Heart right ventricle (tissue), 16 donors: ENCODE measurements around the gene STC2. TPM values are rescaled to one million over a fixed set of nuclear protein-coding genes. Genes with fewer than 3 reads are reported as not detected.

ENCODE experiments used
- ATAC-seq, 8 donors: fragments of 200-7000 bp; cut with Tn5 transposase; one replicate each; pipeline ENCODE4 v1.9.1; 2020; ENCODE audit warnings: mild to moderate bottlenecking in 8 of 8, moderate library complexity in 8 of 8, moderate number of reproducible peaks in 1 of 8
- DNase-seq, 2 donors: peaks; one replicate each; pipeline ENCODE4 v3.0.0-alpha.2; 2020
- H3K27ac ChIP-seq, 10 donors: fragments of 200-600 bp; sonication (generic) in 2 of 10; one replicate each; pipeline versions ENCODE4 v1.5.0 to v1.8.0; 2020 to 2022; ENCODE audit warnings: mild to moderate bottlenecking in 3 of 10
- H3K27me3 ChIP-seq, 7 donors: fragments of 200-600 bp; one replicate each; pipeline ENCODE4 v1.8.0; 2021 to 2022; ENCODE audit warnings: mild to moderate bottlenecking in 2 of 7
- H3K36me3 ChIP-seq, 9 donors: fragments of 200-600 bp; sonication (generic) in 1 of 9; one replicate each; pipeline versions ENCODE4 v1.5.0 to v1.8.0; 2020 to 2022; ENCODE audit warnings: mild to moderate bottlenecking in 2 of 9
- H3K4me1 ChIP-seq, 9 donors: fragments of 200-600 bp; sonication (generic) in 1 of 9; one replicate each; pipeline versions ENCODE4 v1.5.0 to v1.8.0; 2020 to 2022; ENCODE audit warnings: mild to moderate bottlenecking in 4 of 9
- H3K4me3 ChIP-seq, 10 donors: fragments of 200-600 bp; sonication (generic) in 2 of 10; one replicate each; pipeline versions ENCODE4 v1.5.0 to v1.8.0; 2020 to 2022; ENCODE audit warnings: mild to moderate bottlenecking in 7 of 10, moderate library complexity in 2 of 10
- H3K9me3 ChIP-seq, 11 donors: fragments of 200-600 bp in 10 of 11; sonication (generic) in 2 of 11; one replicate each; pipeline versions ENCODE4 v1.5.0 to v1.8.0; 2013 to 2022; ENCODE audit warnings: mild to moderate bottlenecking in 2 of 11, control low read depth in 1 of 11, moderate library complexity in 1 of 11
- WGBS, 2 donors: extraction: QIAGEN DNeasy Blood & Tissue Kit; methylation state at CpG; one replicate each; pipeline ENCODE4 v1.1.7; 2013; ENCODE audit warnings: inconsistent platforms in 1 of 2; 5-methylcytosine and 5-hydroxymethylcytosine counted together
- intact Hi-C, 10 donors: fragments of 100-400 bp; cut with DNase I; formaldehyde crosslinking; loops; one replicate each; pipeline versions ENCODE4 v1.11.1 to v1.14.2; 2022
- polyA plus RNA-seq, 2 donors: library from polyadenylated mRNA; stranded (reverse); fragments of 200-250 nt; gene quantifications; one replicate each; pipeline ENCODE4 v1.2.3, GENCODE V29; 2013
- total RNA-seq, 10 donors: library from RNA; stranded (reverse); fragmentation: NEBNext Ultra II Directional in 3 of 10; extraction: Animal tissue kit (Norgen Biotek cat#: 25700) in 3 of 10; gene quantifications; one replicate each; pipeline versions ENCODE4 v1.2.1 to v1.2.4, GENCODE V29; 2021 to 2023
- TF ChIP-seq, protein P1 (sequence below), 9 donors: fragments of 200-600 bp; sonication (generic) in 2 of 9; IDR thresholded peaks; one replicate each; pipeline versions ENCODE4 v1.5.0 to v1.8.0; 2021 to 2022; ENCODE audit warnings: antibody characterized with exemption in 9 of 9, mild to moderate bottlenecking in 5 of 9, moderate library complexity in 1 of 9
- donor health status: Arrhythmogenic right ventricular cardiomyopathy.
- donor health status: ischemic (EF 13 %, LVEDD 7.1; RV severe dilation, severe dysfunction).
- donor health status: healthy with polysubstance abuse.
- donor health status: DM: no; HTN: yes; CAD: no.
- donor health status: DM: no; HTN: no; CAD: no.
- donor health status: ischemic (EF 25% LVEDD 6.9; RV normal size, moderate dysfunction).
- donor health status: ischemic (EF 25% LVEDD 5.7; RV mildly dilated, moderate dysfunction).
- donor health status: healthy.
- donor health status: DM: yes; HTN: yes; CAD: no.
- donor health status: Ischemic cardiomyopathy.
- donor health status: ischemic (EF 35%, LVEDD 5.7; RV mildly dilated, moderate dysfunction).
- donor health status: nonischemic (EF 11% LVEDD 7.7; RV severe dilation, severe dysfunction).
- donor health status: DM: yes; HTN: yes; CAD: no.
- donor health status: PGD.
- donor health status: ischemic (EF 29% LVEDD 5.4; RV normal size, mild dysfunction).
- donor health status: nonischemic (EF 23%, LVEDD 6.1; RV moderate dilation, normal function).

The STC2 gene
- total and polyA plus RNA-seq, 12 donors, result 3.7 to 26.9 (median 6.2) TPM

DNA sequence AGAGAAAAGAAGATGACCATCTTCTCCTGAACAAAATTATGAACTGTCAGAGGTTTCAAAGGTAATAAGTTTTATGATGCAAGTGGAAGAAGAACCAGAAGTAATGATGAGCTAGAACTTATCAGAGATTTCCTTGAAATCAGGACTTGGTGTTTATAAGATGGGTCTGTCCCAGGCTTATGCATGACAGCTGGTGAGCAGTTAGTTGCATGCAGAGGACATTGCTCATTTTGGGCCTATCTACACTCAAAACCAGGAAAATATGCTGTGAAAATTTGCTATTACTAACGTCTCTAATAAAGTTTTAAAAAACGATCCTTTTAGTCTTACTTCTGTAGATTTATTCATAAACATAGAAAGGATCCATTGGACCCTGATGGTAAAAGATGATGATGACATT, 6.6 kb upstream of the STC2 start:
- Histone ChIP-seq H3K4me3 (no peak overlapping the region), H3K9me3 (no peaks in the 10 kb centered on the region), H3K36me3 (no peaks in the 10 kb centered on the region), H3K27me3 (peaks cover 0 to 33% (median 0%) of the 10 kb centered on the region in 7 donors), H3K4me1 (peaks cover 0 to 9% (median 3%) of the 10 kb centered on the region in 9 donors), H3K27ac (no peak overlapping the region)
- ATAC-seq (no peak), DNase-seq (no peak)
- TF ChIP-seq, protein P1, sequence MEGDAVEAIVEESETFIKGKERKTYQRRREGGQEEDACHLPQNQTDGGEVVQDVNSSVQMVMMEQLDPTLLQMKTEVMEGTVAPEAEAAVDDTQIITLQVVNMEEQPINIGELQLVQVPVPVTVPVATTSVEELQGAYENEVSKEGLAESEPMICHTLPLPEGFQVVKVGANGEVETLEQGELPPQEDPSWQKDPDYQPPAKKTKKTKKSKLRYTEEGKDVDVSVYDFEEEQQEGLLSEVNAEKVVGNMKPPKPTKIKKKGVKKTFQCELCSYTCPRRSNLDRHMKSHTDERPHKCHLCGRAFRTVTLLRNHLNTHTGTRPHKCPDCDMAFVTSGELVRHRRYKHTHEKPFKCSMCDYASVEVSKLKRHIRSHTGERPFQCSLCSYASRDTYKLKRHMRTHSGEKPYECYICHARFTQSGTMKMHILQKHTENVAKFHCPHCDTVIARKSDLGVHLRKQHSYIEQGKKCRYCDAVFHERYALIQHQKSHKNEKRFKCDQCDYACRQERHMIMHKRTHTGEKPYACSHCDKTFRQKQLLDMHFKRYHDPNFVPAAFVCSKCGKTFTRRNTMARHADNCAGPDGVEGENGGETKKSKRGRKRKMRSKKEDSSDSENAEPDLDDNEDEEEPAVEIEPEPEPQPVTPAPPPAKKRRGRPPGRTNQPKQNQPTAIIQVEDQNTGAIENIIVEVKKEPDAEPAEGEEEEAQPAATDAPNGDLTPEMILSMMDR (IDR thresholded peaks at IDR 0.05), result no peak
- intact Hi-C loops, result loop anchor here in 4 of 10 donors (5.0 to 10.0 kb wide), 3 partner anchors 43 to 240 kb away; no protein-coding TSS in a partner anchor
- WGBS, 2 donors, result 78 to 87% methylated on average over 2 of the region's 2 CpGs

- H3K36me3 ChIP-seq, result no peaks in the 10 kb centered on the region
- H3K4me1 ChIP-seq, result peaks cover 0 to 16% (median 10%) of the 10 kb centered on the region in 9 donors
- H3K27ac ChIP-seq, result no peak overlapping the region
- intact Hi-C loops, result loop anchor here in 6 of 10 donors (2.0 to 10.0 kb wide), 4 partner anchors 39 to 241 kb away; no protein-coding TSS in a partner anchor
- DNase-seq, result no peak
- no peak for ATAC-seq
- TF ChIP-seq, protein P1 (IDR thresholded peaks at IDR 0.05), result no peak
- 80 to 86% methylated on average over 4 of the region's 4 CpGs for WGBS, 2 donors
- no peak overlapping the region for H3K4me3 ChIP-seq
- H3K27me3 ChIP-seq, result peaks cover 0 to 41% (median 6%) of the 10 kb centered on the region in 7 donors
- no peaks in the 10 kb centered on the region for H3K9me3 ChIP-seq
Measured at GRCh38 chr5:173333925-173334661, 5.9 kb upstream of the STC2 start.

- Histone ChIP-seq H3K27ac (no peak overlapping the region), H3K4me1 (peaks cover 5 to 37% (median 29%) of the 10 kb centered on the region in 9 donors), H3K4me3 (no peak overlapping the region), H3K9me3 (no peaks in the 10 kb centered on the region), H3K27me3 (peaks cover 0 to 61% (median 14%) of the 10 kb centered on the region in 7 donors), H3K36me3 (no peaks in the 10 kb centered on the region)
- ATAC-seq, result peak; percentile 77 to 88 (median 80)
- DNase-seq, result peak; percentile 83 to 85
- TF ChIP-seq, protein P1 (IDR thresholded peaks at IDR 0.05), result peak; percentile 84 to 96 (median 93)
- intact Hi-C loops, result loop anchor here (1.0 to 10.0 kb wide), 5 partner anchors 37 to 243 kb away; no protein-coding TSS in a partner anchor
- WGBS, 2 donors, result 43 to 45% methylated on average over 16 of the region's 16 CpGs
Measured at GRCh38 chr5:173331956-173332479, 3.8 kb upstream of the STC2 start.

GRCh38 chr5:173331287-173331686, 3.1 kb upstream of the STC2 start:
- intact Hi-C loops, result loop anchor here in 5 of 10 donors (1.0 to 10.0 kb wide), 5 partner anchors 36 to 244 kb away; no protein-coding TSS in a partner anchor

More at GRCh38 chr5:173331287-173331686, 3.1 kb upstream of the STC2 start:
- H3K4me1 ChIP-seq, result peaks cover 5 to 44% (median 33%) of the 10 kb centered on the region in 9 donors
- no peaks in the 10 kb centered on the region for H3K36me3 ChIP-seq
- H3K9me3 ChIP-seq, result no peaks in the 10 kb centered on the region
- no peak for DNase-seq
- WGBS, 2 donors, result 92 to 96% methylated on average over 4 of the region's 4 CpGs
- TF ChIP-seq, protein P1 (IDR thresholded peaks at IDR 0.05), result no peak
- H3K4me3 ChIP-seq, result no peak overlapping the region
- H3K27me3 ChIP-seq, result peaks cover 0 to 69% (median 17%) of the 10 kb centered on the region in 7 donors
- H3K27ac ChIP-seq, result no peak overlapping the region
- ATAC-seq, result no peak
